Measurements from ENCODE around the gene SCRG1.

SCRG1 gene

GRCh38 chr4:173398779-173399415, at the start of gene SCRG1:
SCRG1 (minus strand) TSS chr4:173399116; CDS start chr4:173391414, 7,702 bp downstream.
- DNase-seq (ENCODE audit: low read depth): no peak

- DNase-seq (ENCODE audit: low read depth): no peak
Observed at GRCh38 chr4:173448103-173448502, 49.2 kb upstream of the SCRG1 start.

- no peak for DNase-seq (ENCODE audit: low read depth)
Observed at GRCh38 chr4:173446416-173446815, 47.5 kb upstream of the SCRG1 start.

- no peak for DNase-seq (ENCODE audit: low read depth)
Observed at GRCh38 chr4:173443121-173443520, 44.2 kb upstream of the SCRG1 start.

GRCh38 chr4:173442223-173442932, 43.5 kb upstream of the SCRG1 start:
- DNase-seq (ENCODE audit: low read depth): no peak

GRCh38 chr4:173440888-173441287, 42.0 kb upstream of the SCRG1 start:
- no peak for DNase-seq (ENCODE audit: low read depth)

GRCh38 chr4:173436771-173437265, 37.9 kb upstream of the SCRG1 start:
- no peak for DNase-seq (ENCODE audit: low read depth)

- DNase-seq (ENCODE audit: low read depth): no peak
Observed at GRCh38 chr4:173436149-173436579, 37.2 kb upstream of the SCRG1 start.

- no peak for DNase-seq (ENCODE audit: low read depth)
Observed at GRCh38 chr4:173434231-173434630, 35.3 kb upstream of the SCRG1 start.

GRCh38 chr4:173433447-173433846, 34.5 kb upstream of the SCRG1 start:
- no peak for DNase-seq (ENCODE audit: low read depth)

- DNase-seq (ENCODE audit: low read depth): no peak
Observed at GRCh38 chr4:173432430-173432829, 33.5 kb upstream of the SCRG1 start.

- DNase-seq (ENCODE audit: low read depth): no peak
Observed at GRCh38 chr4:173426064-173426463, 27.1 kb upstream of the SCRG1 start.

GRCh38 chr4:173424899-173425805, 26.2 kb upstream of the SCRG1 start:
- no peak for DNase-seq (ENCODE audit: low read depth)

- DNase-seq (ENCODE audit: low read depth): no peak
Observed at GRCh38 chr4:173420801-173421200, 21.9 kb upstream of the SCRG1 start.

GRCh38 chr4:173420324-173420752, 21.4 kb upstream of the SCRG1 start:
- DNase-seq (ENCODE audit: low read depth): no peak

- no peak for DNase-seq (ENCODE audit: low read depth)
Observed at GRCh38 chr4:173418639-173419038, 19.7 kb upstream of the SCRG1 start.

- no peak for DNase-seq (ENCODE audit: low read depth)
Observed at GRCh38 chr4:173417833-173418232, 18.9 kb upstream of the SCRG1 start.

- DNase-seq (ENCODE audit: low read depth): no peak
Observed at GRCh38 chr4:173415885-173416653, 17.2 kb upstream of the SCRG1 start.

GRCh38 chr4:173415092-173415491, 16.2 kb upstream of the SCRG1 start:
- DNase-seq (ENCODE audit: low read depth): no peak

- no peak for DNase-seq (ENCODE audit: low read depth)
Observed at GRCh38 chr4:173414456-173414855, 15.5 kb upstream of the SCRG1 start.

GRCh38 chr4:173413036-173413435, 14.1 kb upstream of the SCRG1 start:
- DNase-seq (ENCODE audit: low read depth): no peak
